Measurements from ENCODE around the gene LAIR2. TPM values are rescaled to one million over a fixed set of nuclear protein-coding genes. Genes with fewer than 3 reads are reported as not detected.

The LAIR2 gene
- total RNA-seq: not detected

- no peak for DNase-seq (ENCODE audit: low spot score)
- H3K27ac ChIP-seq: no peak within 1 kb of the TSS
- 72% methylated on average over 14 of the region's 14 CpGs for WGBS
- H3K27me3 ChIP-seq (replicated peaks; ENCODE audit: insufficient read depth): no peaks in the 10 kb centered on the region
- H3K36me3 ChIP-seq: no peaks in the 10 kb centered on the region
- TF ChIP-seq POLR2AphosphoS5 (IDR thresholded peaks at IDR 0.05) (no peak), POLR2A (IDR thresholded peaks at IDR 0.05) (no peak), CTCF (IDR thresholded peaks at IDR 0.05) (no peak)
- H3K4me1 ChIP-seq (replicated peaks): no peaks in the 10 kb centered on the region
- no peak within 1 kb of the TSS for H3K4me3 ChIP-seq
- H3K9me3 ChIP-seq: no peaks in the 10 kb centered on the region
- intact Hi-C loops (cut with DNase I): no loop called here
These were observed at the start of gene LAIR2 for GRCh38 chr19:54502518-54503048. TSS of gene LAIR2 (plus strand) at chr19:54502831. CDS start at chr19:54502919, 88 bp downstream.

GRCh38 chr19:54453921-54454780 is 48.5 kb upstream of the LAIR2 start:
- H3K9me3 ChIP-seq: no peaks in the 10 kb centered on the region
- TF ChIP-seq POLR2A (IDR thresholded peaks at IDR 0.05) (no peak), POLR2AphosphoS5 (IDR thresholded peaks at IDR 0.05) (no peak), CTCF (IDR thresholded peaks at IDR 0.05) (no peak)
- no peak for DNase-seq (ENCODE audit: low spot score)
- peaks cover 57 to 64% of the 10 kb centered on the region in 2 donors for H3K36me3 ChIP-seq
- 89% methylated on average over 25 of the region's 31 CpGs for WGBS
- no peak overlapping the region for H3K4me3 ChIP-seq
- intact Hi-C loops (cut with DNase I): no loop called here
- H3K27ac ChIP-seq: no peak overlapping the region
- peaks cover 10% of the 10 kb centered on the region for H3K4me1 ChIP-seq (replicated peaks)
- H3K27me3 ChIP-seq (replicated peaks; ENCODE audit: insufficient read depth): no peaks in the 10 kb centered on the region

GRCh38 chr19:54454781-54455675 is 47.6 kb upstream of the LAIR2 start:
- no peaks in the 10 kb centered on the region for H3K9me3 ChIP-seq
- DNase-seq (ENCODE audit: low spot score): no peak
- H3K4me3 ChIP-seq: no peak overlapping the region
- no peak overlapping the region for H3K27ac ChIP-seq
- TF ChIP-seq POLR2AphosphoS5 (IDR thresholded peaks at IDR 0.05) (no peak), POLR2A (IDR thresholded peaks at IDR 0.05) (no peak), CTCF (IDR thresholded peaks at IDR 0.05) (no peak)
- H3K4me1 ChIP-seq (replicated peaks): peaks cover 10% of the 10 kb centered on the region
- no peaks in the 10 kb centered on the region for H3K27me3 ChIP-seq (replicated peaks; ENCODE audit: insufficient read depth)
- peaks cover 57 to 64% of the 10 kb centered on the region in 2 donors for H3K36me3 ChIP-seq
- WGBS: 87% methylated on average over 33 of the region's 33 CpGs
- intact Hi-C loops (cut with DNase I): no loop called here

GRCh38 chr19:54455786-54456422 is 46.7 kb upstream of the LAIR2 start:
- H3K4me1 ChIP-seq (replicated peaks): peaks cover 7% of the 10 kb centered on the region
- TF ChIP-seq POLR2A (IDR thresholded peaks at IDR 0.05) (no peak), POLR2AphosphoS5 (IDR thresholded peaks at IDR 0.05) (no peak), CTCF (IDR thresholded peaks at IDR 0.05) (no peak)
- H3K36me3 ChIP-seq: peaks cover 57 to 64% of the 10 kb centered on the region in 2 donors
- no peak overlapping the region for H3K4me3 ChIP-seq
- intact Hi-C loops (cut with DNase I): no loop called here
- H3K27ac ChIP-seq: no peak overlapping the region
- H3K27me3 ChIP-seq (replicated peaks; ENCODE audit: insufficient read depth): no peaks in the 10 kb centered on the region
- no peaks in the 10 kb centered on the region for H3K9me3 ChIP-seq
- DNase-seq (ENCODE audit: low spot score): no peak
- WGBS: 92% methylated on average over 40 of the region's 40 CpGs
